HG02884 (cell line): ENCODE data around the gene FNIP2.
"Not testable (repeated sequence)": the region's sequence is repeated elsewhere in the genome, so short reads cannot be mapped to it uniquely, and the experiment has no call there.

ENCODE experiments used
- ATAC-seq: cut with Tn5 transposase; IDR thresholded peaks from one replicate; pipeline ENCODE4 v1.9.1; 2021; ENCODE audit warnings: mild to moderate bottlenecking, moderate library complexity; ENCODE audit not compliant: unreplicated experiment

FNIP2 gene

GRCh38 chr4:158812543-158812942 lies 43.7 kb downstream of the FNIP2 start:
- no peak for ATAC-seq

- no peak for ATAC-seq
These were observed 44.3 kb downstream of the FNIP2 start for GRCh38 chr4:158813113-158813512.

- ATAC-seq = no peak
These were observed 45.4 kb downstream of the FNIP2 start for GRCh38 chr4:158814207-158814606.

GRCh38 chr4:158814636-158815330 lies 46.0 kb downstream of the FNIP2 start:
- no peak for ATAC-seq

- no peak for ATAC-seq
These were observed 48.1 kb downstream of the FNIP2 start for GRCh38 chr4:158816955-158817354.

GRCh38 chr4:158817562-158818296 lies 48.9 kb downstream of the FNIP2 start:
- no peak for ATAC-seq

- ATAC-seq = no peak
These were observed 49.8 kb downstream of the FNIP2 start for GRCh38 chr4:158818560-158819140.

GRCh38 chr4:158819942-158820786 lies 51.3 kb downstream of the FNIP2 start:
- no peak for ATAC-seq

- no peak for ATAC-seq
These were observed 52.6 kb downstream of the FNIP2 start for GRCh38 chr4:158821228-158821971.

- ATAC-seq = no peak
These were observed 53.5 kb downstream of the FNIP2 start for GRCh38 chr4:158822348-158822747.

- no peak for ATAC-seq
These were observed 54.6 kb downstream of the FNIP2 start for GRCh38 chr4:158823461-158823873.

GRCh38 chr4:158824425-158825274 lies 55.8 kb downstream of the FNIP2 start:
- ATAC-seq = no peak

- ATAC-seq = no peak
These were observed 56.7 kb downstream of the FNIP2 start for GRCh38 chr4:158825433-158826036.

- ATAC-seq = peak; percentile 55
These were observed 57.2 kb downstream of the FNIP2 start for GRCh38 chr4:158826057-158826456.

- ATAC-seq = no peak
These were observed 58.1 kb downstream of the FNIP2 start for GRCh38 chr4:158826882-158827281.

- no peak for ATAC-seq
These were observed 58.7 kb downstream of the FNIP2 start for GRCh38 chr4:158827543-158827981.

GRCh38 chr4:158828151-158828550 lies 59.3 kb downstream of the FNIP2 start:
- ATAC-seq = not testable (repeated sequence)

GRCh38 chr4:158829254-158829653 lies 60.4 kb downstream of the FNIP2 start:
- ATAC-seq = no peak

- no peak for ATAC-seq
These were observed 64.8 kb downstream of the FNIP2 start for GRCh38 chr4:158833602-158834001.
